Fibroblast of pulmonary artery (primary cell): ENCODE data around the gene DOCK3.
"Not testable (repeated sequence)": the region's sequence is repeated elsewhere in the genome, so short reads cannot be mapped to it uniquely, and the experiment has no call there.

Experiments used
- DNase-seq: peaks from one replicate; pipeline ENCODE4 v3.0.0-alpha.2; 2010; ENCODE audit warnings: low read depth
- H3K4me3 ChIP-seq: replicated peaks from 2 replicates; pipeline ENCODE4 v1.5.1; 2011; ENCODE audit warnings: low read depth, mild to moderate bottlenecking, control low read depth, low read length, moderate library complexity
- TF ChIP-seq, protein P1 (sequence below): IDR thresholded peaks from 2 replicates; pipeline ENCODE4 v1.5.1; 2011; ENCODE audit warnings: mild to moderate bottlenecking, control low read depth, low read length, inconsistent platforms; ENCODE audit errors: missing control alignments

Gene DOCK3

DNA sequence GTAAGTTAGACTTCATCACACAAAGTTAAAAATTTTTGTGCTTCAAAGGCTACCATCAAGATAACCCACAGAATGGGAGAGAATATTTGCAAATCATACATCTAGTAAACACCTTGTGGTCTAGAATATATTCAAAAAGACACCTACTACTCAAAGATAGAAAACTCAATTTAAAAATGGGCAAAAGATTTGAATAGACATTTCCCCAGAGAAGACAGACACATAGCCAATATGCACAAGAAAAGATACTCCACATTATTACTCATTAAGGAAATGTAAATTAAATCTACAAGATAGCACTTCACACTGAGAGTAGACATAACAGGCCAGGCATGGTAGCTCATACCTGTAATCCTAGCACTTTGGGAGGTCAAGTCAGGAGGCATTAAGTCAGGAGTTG is 622.6 kb downstream of the DOCK3 start:
- TF ChIP-seq, protein P1, sequence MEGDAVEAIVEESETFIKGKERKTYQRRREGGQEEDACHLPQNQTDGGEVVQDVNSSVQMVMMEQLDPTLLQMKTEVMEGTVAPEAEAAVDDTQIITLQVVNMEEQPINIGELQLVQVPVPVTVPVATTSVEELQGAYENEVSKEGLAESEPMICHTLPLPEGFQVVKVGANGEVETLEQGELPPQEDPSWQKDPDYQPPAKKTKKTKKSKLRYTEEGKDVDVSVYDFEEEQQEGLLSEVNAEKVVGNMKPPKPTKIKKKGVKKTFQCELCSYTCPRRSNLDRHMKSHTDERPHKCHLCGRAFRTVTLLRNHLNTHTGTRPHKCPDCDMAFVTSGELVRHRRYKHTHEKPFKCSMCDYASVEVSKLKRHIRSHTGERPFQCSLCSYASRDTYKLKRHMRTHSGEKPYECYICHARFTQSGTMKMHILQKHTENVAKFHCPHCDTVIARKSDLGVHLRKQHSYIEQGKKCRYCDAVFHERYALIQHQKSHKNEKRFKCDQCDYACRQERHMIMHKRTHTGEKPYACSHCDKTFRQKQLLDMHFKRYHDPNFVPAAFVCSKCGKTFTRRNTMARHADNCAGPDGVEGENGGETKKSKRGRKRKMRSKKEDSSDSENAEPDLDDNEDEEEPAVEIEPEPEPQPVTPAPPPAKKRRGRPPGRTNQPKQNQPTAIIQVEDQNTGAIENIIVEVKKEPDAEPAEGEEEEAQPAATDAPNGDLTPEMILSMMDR, result no peak
- no peak overlapping the region for H3K4me3 ChIP-seq
- no peak for DNase-seq

DNA sequence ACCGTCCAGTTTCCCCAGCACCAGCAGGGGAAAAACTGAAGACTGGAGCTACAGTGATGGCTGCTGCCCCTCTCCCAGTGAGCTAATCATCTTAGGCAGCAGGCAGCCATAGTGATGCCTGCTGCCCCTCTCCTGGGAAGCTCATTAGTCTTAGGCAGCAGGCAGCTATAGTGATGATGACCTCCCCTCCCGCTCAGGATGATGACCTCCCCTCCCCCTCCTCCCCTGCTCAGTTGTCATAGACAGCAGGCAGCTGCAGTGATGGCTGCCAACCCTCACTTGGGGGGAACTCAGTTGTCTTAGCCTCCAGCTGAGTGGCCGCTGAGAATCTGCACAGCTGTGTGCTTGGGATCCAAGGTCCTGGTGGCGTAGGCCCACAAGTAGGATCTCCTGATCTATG is 629.5 kb downstream of the DOCK3 start:
- TF ChIP-seq, protein P1, result no peak
- DNase-seq, result no peak
- H3K4me3 ChIP-seq, result no peak overlapping the region

DNA sequence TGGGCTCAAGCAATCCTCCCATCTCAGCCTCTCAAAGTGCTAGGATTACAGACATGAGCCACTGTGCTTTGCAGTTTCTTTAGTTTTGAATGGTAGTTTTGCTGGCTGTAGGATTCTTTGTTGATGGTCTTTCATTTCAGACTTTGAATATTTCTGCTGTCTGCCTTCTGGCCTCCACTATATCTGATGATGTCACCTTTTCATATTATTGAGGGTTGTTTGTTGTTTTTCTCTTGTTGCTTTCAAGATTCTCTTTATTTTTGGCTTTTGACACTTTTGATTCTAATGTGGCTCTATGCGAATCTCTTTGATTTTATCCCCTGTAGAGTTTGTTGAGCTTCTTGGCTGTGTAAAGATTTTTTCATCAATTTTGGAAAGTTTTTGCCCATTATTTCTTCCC is 631.4 kb downstream of the DOCK3 start:
- no peak for DNase-seq
- H3K4me3 ChIP-seq, result no peak overlapping the region
- TF ChIP-seq, protein P1, result no peak

DNA sequence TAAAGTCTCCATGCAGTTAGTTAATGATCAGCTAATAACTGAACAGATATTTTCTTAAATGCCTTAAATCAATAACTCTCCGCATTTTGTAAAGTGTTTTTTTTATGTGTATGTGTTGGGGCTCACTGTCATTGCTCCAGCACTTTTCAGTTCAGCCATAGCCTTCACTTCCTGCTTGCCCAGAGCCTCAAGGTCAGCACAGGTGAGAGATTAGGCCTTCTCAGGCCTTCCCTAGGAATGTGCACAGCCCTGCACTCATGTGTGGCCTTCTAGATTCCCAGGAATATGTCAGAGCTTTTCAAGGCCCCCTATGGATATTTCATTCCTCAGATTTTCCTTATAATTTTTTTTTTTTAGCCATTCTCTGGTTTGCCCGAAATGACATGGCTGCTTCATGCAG is 632.7 kb downstream of the DOCK3 start:
- no peak for DNase-seq
- TF ChIP-seq, protein P1, result no peak
- H3K4me3 ChIP-seq, result no peak overlapping the region

DNA sequence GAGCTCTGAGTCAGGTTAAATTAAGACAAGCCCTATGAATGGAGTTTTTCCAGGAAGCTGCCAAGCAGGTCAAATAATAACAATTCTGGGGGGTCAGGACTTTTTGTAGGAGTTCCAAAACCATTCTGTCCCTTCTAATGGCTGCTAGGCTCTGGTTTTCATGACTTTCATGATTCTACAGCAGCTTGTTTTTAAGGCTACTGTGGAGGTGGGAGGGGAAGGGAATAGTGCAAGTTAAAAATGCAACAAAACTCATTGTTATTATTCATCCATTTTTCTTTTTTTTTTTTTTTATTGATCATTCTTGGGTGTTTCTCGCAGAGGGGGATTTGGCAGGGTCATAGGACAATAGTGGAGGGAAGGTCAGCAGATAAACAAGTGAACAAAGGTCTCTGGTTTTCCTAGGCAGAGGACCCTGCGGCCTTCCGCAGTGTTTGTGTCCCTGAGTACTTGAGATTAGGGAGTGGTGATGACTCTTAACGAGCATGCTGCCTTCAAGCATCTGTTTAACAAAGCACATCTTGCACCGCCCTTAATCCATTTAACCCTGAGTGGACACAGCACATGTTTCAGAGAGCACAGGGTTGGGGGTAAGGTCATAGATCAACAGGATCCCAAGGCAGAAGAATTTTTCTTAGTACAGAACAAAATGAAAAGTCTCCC is 633.3 kb downstream of the DOCK3 start:
- not testable (repeated sequence) for H3K4me3 ChIP-seq, DNase-seq

DNA sequence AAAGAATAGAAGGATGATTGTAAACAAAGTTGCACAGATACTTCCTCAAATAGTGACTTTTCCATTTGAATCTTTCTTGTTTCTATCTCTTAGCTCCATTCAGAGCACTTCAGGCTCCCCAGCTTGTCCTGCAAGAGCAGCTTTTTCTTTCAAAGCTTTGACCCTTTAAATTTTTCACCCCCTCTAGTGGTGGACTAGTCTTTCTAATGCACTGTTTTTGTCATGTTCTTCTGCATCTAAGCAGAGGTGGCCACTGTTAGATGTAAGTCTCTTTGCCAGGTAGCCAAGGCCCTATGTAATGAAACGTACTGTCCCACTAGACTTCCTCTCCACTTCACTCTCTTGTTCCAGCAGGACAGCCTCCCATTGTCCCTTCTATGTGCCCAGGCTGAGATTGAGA is 636.3 kb downstream of the DOCK3 start:
- TF ChIP-seq, protein P1, result peak; percentile 56
- DNase-seq, result peak; percentile 47

DNA sequence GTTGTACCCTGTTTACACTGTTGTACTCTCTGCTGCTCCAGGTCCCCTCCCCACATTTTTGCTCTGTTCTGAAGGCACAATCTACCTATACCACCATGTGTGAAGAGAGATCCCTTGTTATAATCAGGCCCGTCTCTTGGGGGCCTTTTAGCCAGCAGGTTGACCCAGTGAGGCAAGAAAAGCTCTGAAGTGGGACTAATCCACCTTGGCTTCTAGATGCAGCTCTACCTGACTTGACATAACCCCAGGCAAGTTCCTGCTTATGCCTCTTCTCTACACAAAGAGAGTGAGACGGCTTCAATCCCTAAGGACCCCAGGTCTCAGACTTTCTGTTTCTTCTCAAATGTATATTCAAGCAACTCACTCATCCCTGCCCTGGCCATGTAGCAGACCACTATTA is 653.5 kb downstream of the DOCK3 start:
- TF ChIP-seq, protein P1, result no peak
- H3K4me3 ChIP-seq, result no peak overlapping the region
- DNase-seq, result no peak

More for the DNA sequence above, 636.3 kb downstream of the DOCK3 start:
- no peak overlapping the region for H3K4me3 ChIP-seq

DNA sequence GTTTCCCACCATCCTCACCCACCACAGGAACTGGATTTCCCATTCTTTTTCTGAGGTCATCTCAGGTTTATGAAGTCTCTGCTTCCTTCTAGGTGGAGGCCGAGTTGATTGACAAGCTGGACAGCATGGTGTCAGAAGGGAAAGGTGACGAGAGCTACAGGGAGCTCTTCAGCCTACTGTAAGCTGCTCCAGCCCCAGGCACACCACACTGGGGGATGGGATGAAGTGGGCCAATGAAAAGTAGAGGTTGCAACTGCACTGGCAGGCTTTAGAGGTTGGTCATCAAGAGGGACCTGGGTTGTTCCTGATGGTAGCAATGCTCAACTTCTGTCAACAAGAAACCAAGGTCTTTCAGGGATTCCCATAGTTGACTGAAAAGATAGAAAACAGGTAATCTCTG is 655.3 kb downstream of the DOCK3 start:
- H3K4me3 ChIP-seq, result no peak overlapping the region
- TF ChIP-seq, protein P1, result no peak
- DNase-seq, result no peak
